Non-pigmented ciliary epithelial cell (primary cell): ENCODE data around the gene CLIP4.
"Not testable (repeated sequence)": the region's sequence is repeated elsewhere in the genome, so short reads cannot be mapped to it uniquely, and the experiment has no call there.

Experiments used
- DNase-seq: peaks from one replicate; pipeline ENCODE4 v3.0.0-alpha.2; 2010; ENCODE audit warnings: low read depth

CLIP4 gene, protein sequence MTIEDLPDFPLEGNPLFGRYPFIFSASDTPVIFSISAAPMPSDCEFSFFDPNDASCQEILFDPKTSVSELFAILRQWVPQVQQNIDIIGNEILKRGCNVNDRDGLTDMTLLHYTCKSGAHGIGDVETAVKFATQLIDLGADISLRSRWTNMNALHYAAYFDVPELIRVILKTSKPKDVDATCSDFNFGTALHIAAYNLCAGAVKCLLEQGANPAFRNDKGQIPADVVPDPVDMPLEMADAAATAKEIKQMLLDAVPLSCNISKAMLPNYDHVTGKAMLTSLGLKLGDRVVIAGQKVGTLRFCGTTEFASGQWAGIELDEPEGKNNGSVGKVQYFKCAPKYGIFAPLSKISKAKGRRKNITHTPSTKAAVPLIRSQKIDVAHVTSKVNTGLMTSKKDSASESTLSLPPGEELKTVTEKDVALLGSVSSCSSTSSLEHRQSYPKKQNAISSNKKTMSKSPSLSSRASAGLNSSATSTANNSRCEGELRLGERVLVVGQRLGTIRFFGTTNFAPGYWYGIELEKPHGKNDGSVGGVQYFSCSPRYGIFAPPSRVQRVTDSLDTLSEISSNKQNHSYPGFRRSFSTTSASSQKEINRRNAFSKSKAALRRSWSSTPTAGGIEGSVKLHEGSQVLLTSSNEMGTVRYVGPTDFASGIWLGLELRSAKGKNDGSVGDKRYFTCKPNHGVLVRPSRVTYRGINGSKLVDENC

DNA sequence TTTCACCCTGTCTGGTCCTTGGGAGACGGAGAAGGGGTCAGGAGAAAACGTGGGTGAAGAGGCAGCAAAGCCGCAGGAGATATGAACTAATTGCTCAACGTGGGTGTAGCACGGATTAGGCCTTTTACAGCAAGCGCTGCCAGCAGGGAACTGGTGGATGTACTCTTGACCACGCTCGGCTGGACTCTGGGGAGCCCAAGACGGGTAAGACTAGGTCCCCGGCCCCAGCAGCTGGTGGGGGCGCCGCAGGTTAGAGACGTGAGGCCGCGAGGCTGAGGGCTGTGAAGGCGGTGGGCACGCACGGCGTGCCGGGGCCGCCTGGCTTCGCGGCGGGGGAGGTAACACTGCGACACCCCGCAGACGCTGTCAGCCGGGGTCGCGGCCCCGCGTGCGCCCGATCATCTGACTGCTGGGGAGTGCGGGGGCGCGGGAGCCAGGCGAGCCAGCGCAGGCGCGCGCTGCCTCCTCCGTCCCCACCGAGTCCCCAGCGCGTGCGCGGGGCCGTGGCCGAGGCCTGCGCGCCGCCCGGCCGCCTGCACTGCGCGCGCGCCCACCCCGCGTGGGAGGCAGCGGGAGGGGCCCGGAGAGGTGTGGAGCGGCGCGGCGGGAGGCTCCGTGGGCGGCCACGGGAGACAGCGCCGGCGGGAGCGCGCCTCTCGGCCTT is at the start of gene CLIP4:
CLIP4 (plus strand) TSS at position 470 of the 664 bp plus-strand sequence. CDS start 5,974 bp downstream, outside the sequence.
- no peak for DNase-seq

DNA sequence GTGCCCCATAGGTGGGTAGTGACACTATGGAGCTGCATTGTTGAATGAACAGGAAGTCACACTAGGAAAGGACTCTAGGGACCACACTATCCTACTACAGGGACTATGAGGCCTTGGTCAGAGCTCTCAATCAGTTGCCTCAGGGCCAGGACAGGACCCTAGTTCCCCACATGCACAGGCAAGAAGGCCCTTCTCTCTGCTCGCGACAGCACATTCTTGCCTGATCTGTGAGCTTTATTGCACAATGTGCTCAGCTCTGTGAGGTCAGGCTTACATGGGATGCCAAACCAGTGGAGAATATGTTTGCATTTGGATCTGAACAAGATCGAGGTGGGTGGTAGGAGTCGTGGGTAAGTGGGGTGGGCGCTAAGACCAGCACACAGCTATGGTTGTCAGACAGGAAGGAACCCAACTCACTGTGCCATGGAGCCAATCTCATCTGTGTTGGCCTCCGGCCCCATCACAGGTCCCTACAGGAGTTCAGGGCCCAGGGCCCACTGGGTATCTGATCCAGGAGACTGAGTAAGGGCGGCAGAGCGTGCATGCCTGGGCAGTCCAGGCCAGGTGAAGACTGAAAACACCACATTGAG is 48.8 kb upstream of the CLIP4 start:
- no peak for DNase-seq

DNA sequence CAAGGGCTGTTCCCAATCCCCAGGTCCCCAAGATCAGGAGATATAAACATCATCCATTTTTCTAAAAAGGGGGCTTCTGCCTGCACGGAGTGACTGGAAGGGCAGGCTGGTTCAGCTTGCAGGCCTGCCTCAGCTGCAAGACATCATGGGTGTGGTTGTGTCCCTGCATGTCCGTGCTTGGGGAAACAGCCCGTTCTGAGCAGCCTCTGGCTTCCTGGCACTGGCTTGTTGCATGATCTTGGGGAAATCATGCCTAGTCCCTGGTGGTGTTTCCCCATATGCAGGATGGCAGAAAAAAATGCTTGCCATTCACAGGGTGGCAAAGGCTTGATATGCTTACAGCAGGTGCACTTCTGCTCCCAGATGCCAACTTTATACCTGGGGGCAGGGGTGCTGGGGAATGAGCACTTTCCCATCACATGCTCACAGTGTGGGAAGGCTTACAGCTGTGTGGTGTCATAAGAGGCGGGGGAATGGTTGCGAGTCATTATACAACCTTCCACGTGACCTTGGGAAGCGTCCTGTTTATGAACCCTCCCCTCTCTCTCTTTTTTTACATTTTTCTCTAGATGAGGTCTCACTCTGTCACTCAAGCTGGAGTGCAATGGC is 48.1 kb upstream of the CLIP4 start:
- no peak for DNase-seq

DNA sequence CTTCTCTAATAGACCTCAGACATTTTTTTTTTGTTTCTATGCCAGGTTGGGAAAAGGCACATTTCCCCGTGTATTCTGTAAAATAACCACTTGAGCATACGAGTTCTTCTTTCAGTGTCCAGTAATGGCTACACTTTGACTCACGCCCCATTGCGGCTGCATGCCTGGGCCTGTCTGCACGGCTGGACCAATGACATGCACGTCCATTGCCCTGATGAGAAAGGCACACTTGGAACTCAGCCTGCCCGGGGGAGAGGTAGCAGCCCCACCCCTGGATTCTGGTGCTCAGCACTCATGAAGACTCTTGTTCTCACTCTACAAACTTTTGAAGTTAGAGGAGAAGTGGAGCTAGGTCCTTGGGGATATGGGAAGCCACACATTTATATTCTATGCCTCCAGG is 46.7 kb upstream of the CLIP4 start:
- DNase-seq: no peak

DNA sequence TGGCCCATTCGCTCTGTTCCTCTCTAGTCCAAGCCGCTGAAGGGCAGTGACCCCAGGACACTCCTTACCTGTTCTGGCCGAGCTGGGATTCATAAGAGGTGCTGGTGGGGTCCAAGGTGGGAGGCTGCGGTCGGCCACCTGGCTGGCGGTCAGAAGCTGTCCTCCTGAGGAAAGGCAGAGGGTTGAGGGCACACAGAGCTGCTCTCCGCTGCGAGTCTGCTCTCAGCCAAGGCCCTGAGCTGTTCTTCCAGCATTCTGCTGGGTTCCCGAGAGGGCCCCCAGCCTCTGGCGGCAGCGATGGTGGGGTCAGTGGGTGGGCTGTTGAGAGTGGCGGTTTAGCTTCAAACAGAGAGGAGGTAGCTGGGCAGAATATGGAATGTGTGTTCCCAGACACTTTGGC is 44.7 kb upstream of the CLIP4 start:
- DNase-seq: no peak

DNA sequence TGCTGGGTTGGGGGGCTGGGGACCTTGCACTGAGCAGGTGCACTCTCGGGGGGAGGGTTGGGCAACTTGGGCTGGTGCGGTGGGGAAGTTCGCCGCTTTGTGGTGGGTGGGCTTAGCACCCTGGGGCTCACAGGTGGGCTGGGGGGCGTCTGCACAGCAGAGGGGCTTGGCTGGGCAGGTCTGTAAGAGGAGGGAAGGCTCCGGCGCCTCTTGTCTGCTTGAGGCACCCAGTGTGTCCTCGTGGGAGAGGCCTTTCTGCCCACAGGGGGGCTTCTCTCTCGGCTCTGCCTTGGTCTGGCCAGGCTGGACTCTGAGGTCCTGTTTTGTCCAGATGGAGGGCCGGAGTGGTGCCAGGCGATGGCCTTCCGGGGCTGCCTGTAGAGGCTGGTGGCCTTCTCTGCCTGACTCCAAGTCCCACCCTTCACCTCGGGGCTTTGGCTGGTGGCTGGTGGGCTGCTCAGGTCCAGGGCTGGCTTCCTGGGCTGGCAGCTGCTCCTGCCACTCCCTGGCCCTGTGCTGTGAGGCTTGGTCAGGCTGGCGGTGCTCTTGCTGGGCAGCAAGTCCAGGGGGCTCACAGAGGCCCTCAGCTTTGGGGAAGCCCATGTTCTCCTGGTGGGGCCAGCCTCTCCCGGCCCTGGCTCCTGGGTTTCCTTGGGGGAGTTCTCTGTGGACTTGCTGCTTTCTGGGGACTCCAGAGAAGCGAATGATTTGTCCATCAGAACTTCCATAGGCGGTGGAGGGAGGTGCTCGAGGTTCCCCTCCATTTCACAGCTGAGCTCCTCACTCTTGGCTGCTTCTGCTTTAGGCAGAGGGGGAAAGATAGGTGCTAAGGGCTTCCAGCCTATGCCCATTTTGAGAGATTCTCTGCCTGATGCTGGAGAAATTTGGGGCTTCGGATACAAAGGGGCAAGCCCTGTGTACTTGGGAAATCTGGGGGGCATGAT is 43.9 kb upstream of the CLIP4 start:
- no peak for DNase-seq

DNA sequence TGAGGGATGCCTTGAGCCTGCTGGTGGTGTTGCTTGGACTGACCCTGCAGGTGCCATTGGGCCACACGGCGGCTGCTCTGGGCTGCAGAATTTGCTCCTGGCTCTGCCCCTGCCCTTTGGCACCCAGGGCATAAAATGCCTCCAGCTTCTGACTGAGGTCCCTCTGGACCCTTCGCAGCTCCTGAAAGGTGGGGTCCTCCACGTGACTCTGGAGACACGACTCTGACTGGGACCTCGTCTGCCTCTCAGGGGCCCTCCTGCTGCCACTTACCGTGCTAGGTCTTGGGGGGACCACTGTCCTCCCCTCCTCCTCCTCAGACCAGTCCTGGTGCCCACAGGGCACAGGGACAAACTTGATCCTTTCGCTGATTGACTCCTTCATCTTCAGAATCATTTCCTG is 43.0 kb upstream of the CLIP4 start:
- DNase-seq: no peak

DNA sequence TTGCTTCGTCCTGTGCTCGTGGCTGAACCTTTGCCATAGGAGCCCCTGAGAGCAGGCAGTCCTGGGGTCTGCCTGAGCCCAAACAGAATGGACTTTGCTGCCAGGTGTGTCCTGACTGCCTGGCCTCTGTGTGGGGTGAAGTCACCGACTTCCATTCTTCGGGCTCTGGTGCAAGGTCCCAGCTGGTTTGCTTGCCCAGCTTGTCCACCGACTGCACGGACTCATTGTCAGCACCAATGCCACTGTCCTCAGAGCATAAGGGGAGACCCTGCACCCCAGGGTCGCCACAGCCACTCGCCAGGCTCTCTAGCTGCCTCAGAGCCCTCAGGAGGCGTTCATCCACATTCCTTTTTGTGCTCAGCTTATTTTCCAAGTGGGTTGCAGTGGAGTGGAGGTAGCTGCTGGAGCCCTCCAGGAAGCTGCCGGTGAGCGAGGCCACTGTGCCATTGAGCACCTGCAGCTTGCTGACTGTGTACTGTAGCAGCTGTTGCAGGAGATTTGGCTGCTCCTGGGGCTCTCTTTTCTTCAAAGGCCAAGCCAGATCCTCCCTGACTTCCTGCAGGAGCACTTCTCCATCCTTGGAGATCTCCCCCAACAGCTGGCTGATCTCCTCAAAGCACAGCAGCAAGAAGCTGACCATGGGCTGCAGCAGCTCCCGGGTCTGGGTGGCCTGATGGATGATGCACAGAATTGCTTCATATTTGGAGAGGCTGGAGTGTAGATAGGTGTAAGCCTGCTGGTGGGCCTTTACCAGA is 42.1 kb upstream of the CLIP4 start:
- DNase-seq: no peak

DNA sequence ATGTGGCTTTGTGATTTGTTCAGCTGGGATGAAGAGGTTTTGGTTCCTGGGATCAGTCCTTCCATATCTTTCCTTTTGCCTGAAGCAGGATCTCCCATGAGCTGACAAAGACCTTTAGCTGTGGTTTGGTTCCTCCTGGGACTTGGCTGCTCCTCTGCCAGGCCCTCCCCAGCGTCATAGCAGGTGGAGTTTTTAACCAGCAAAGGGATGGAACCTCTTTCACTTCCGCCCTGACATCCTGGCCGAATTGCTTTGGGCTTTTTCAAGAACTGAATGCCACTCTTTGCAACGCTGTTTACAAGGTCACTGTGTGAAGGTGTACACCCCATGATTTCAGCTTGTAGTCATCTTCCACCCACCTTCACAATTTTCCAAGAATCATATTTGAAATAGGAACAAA is 41.3 kb upstream of the CLIP4 start:
- DNase-seq: no peak

DNA sequence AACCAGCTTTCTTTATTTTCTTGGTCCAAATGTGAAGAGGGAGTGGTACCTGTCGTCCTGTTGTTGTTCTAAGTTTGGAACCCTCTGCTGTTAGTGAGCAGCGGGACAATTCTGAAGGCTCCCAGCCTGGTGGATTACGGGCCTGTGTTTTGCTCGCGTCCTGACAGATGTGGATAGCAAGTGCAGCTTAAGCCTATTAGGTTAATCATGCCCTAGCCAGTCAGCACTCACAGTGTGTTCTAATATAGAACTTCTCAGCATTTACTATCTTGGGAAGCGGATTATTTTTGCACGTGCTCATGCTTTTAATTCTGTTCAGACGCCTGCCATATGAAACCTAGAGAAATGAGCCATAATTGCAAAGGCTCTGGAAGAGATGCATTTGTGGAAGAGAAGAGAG is 40.8 kb upstream of the CLIP4 start, which contains the start of gene PCARE:
PCARE (minus strand) TSS at position 113 of the 400 bp plus-strand sequence. CDS start 262 bp downstream, outside the sequence.
- no peak for DNase-seq

DNA sequence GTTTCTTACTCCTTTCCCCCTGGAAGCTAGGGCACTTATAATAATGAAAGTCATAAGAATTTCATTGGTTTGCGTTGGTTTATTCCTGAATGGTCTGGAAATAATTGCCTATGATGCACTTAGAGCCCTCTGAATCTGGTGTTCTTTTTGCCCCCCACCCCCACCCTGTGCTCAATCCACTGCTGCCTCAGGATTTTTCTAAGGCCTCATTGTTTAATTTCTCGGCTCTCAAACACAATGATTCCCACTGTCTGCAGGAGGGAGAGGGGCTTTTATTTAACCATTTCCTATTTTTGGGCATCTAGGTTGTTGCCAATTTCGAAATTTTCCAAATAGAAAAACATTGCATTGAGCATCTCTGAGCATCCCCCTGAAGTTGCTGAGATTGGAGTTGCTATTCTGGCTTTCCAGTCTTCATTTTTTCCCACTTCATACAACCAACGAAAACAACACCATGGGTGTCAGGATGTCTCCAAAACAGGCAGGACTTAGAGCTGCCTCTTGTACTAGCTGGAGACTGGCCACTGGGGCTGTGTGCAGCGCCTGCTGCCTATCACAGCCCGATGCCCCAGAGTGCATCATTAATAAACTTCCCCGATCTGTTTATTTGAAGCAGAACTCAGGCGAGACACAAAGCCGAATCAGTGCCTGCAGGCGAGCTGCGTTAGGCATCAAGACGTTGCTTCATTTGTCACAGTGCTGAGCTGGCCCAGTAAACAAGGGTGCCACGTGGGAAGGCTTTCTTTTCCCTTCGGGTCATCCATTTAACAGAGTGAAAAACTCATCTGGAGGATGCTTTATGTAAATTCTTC is 39.1 kb upstream of the CLIP4 start:
- DNase-seq: no peak

DNA sequence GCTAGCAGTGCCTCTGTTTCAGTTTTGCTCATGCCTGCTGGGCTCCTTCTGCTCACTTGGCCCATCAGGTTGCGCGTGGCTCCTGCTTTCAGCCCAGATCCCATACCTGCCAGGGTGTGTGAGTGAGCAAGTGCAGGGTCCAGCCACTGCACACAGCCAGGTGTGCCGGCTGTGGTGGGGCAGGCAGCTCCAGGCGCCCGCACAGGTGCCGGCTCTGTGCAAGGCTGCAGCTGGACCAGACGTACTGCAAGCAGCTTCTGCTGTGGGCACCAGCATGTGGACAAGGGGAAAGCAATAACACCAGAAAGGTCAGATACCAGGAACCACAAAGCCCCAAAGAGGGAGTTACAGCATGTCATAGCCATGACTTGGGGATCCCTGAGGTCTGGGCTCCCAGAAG is 35.3 kb upstream of the CLIP4 start:
- no peak for DNase-seq

DNA sequence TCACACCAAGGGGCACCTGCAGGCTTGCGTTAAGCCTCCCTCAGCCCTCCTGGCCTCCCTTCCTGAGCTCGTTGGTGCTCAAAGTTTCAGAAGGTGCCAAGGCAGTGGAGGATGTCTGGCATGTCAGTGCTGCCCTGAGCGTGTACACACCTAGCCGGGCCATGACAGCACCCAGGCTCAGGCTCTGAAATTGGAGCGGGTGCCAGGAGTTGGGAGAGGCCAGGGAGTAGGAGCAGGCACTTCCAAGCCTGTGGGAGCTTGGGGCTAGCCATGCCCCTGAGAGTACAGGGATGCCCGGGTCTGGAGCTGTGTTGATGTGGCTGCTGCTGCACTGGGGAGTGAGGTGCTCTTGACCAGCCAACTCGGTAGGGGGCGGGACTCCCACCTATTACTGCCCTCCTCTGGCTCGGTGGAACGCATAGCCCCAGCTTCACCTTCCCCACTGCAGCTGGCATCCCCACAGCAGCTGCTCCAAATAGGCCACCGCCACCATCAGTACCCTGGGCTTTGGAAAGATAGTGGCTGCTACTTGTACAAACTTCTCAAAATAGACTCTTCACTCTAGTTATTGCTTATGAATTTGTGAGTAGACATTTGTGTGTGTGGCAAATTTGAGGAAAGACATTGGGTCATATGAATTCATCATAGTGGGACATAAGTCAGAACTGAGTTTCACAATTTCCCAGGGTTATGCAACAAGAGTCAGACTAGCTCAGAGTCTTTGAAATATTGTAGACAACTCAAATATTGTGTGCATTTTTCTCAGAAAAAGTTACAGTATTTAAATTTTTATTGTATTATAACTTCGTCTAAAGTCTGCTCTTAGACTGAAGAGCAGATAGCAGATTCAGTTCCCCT is 34.1 kb upstream of the CLIP4 start:
- no peak for DNase-seq

DNA sequence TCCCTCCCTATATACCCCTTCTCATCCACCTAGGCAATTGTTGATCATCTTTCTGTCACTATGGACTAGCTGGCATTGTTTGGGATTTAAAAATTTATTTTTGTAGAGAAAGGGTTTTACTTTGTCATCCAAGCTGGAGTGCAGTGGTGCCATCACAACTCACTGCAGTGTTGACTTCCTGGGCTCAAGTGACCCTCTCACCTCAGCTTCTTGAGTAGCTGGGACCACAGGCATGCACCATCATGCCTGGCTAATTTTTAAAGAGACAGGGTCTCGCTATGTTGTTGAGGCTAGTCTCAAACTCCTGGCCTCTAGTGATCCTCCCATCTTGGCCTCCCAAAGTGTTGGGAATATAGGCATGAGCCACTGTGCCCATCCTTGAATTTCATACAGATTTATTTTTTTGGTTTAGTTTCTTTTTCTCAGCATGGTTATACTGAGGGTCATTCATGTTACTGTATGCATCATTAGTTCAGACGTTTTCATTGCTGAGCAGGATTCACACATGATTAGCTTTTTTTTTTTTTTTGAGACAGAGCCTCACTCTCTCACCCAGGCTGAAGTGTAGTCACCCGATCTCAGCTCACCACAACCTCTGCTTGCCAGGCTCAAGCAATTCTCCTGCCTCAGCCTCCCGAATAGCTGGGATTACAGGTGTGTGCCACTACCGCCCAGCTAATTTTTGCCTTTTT is 32.3 kb upstream of the CLIP4 start:
- DNase-seq: no peak

DNA sequence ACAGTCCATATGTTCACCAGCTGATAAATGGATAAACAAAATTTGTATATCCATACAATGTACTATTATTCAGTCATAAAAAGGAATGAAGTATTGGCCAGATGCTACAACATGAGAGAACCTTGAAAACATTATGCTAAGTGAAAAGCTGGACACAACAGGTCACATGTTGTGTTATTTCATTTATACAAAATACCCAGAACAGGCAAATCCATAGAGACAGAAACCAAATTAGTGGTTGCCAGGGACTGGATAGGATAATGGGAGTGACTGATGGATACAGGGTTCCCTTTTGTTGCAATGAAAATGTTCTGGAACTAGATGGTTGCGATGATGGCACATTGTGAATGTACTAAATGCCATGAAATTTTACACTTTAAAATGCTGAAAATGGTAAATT is 30.7 kb upstream of the CLIP4 start:
- DNase-seq: no peak

DNA sequence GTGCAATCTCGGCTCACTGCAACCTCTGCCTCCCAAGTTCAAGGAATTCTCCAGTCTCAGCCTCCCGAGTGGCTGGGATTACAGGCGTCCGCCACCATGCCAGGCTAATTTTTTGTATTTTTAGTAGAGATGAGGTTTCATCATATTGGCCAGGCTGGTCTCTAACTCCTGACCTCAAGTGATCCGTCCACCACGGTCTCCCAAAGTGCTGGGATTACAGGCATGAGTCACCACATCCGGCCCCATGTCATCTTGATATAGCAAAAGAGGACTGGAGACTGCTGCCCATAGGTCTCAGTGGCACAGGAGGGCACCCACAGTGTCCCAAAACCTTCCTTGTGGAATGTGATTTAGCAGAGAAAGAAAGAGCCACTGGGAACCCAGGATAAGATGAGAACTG is 24.9 kb upstream of the CLIP4 start:
- not testable (repeated sequence) for DNase-seq

DNA sequence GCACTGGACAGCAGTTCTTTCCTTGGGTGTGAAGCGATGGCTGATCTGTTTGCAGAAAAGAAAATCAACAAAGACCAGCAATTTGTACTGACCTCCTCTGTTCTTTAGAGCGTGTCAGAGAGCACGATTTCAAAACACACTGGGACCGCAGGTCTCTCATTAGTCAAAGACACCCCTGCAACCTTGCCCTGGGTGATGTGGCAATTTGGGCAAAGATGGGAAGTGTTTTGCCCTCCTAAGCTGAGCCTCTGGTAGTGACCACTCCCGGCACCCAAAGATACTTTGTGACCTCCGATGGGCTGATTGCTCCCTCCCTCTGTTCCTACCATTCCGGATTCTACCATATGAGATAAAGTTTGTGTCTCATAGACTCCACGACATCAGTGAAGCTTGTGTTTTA is 18.2 kb upstream of the CLIP4 start:
- no peak for DNase-seq

DNA sequence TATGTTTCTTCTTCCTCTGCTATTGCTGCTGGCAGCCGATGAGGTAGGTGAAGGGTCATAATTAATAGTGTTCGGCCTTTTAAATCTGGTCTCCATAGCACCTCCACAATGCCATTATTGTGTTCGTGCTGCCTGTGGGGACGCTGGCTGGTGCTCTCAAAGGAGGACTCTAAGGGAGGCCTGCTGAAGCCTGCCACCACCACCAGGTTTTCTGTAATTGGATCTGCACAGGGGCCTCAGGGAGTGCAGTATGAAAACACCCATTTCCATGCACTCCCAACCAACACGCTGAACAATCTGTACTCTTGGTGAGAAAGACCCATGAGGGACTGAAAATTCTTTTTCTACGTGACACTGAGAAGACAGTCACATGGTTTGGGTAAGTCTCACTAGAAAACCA is 17.6 kb upstream of the CLIP4 start:
- DNase-seq: no peak
